Endothelial cell of umbilical vein (primary cell): Measurements from ENCODE around the gene ZNF609.

Source experiments
- EZH2 ChIP-seq: IDR thresholded peaks from 2 replicates; pipeline ENCODE4 v1.6.1; 2012; ENCODE audit warnings: borderline replicate concordance, low read depth, mild to moderate bottlenecking, moderate library complexity, low read length, inconsistent platforms; ENCODE audit not compliant: severe bottlenecking
- POLR2A ChIP-seq: IDR thresholded peaks from 2 replicates; pipeline ENCODE4 v1.6.1; 2012; ENCODE audit warnings: low read depth, mild to moderate bottlenecking, control low read depth, low read length
- TF ChIP-seq, protein P1 (sequence below), 2 donors: IDR thresholded peaks; 1 replicate in 1 of 2; 2 replicates in 1 of 2; pipeline ENCODE4 v1.5.1; 2011; ENCODE audit warnings: low read length in 2 of 2, mild to moderate bottlenecking in 2 of 2, moderate library complexity in 2 of 2, control low read depth in 1 of 2, inconsistent platforms in 1 of 2, low read depth in 1 of 2; ENCODE audit not compliant: insufficient read depth in 1 of 2; ENCODE audit errors: extremely low read depth in 1 of 2

DNA sequence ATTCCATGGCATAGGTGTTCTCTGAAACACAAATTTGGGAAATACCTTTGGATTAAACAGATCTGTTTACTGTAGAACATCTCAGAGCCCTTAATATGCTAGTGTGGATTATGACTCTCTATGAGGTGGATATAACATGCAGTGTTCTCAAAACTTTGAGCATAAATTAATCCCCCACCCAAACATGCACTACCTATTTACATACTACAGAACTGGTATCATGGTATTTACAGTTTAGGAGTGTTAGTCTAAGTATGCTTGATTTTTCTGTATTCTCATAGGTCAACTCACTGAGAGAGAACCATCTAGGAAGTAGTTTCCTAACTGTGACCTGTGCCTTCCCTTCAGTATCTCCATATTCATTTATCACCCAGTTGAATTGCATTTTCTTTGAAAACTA lies 30.9 kb upstream of the ZNF609 start:
- TF ChIP-seq POLR2A (no peak), EZH2 (no peak)
- TF ChIP-seq, protein P1, sequence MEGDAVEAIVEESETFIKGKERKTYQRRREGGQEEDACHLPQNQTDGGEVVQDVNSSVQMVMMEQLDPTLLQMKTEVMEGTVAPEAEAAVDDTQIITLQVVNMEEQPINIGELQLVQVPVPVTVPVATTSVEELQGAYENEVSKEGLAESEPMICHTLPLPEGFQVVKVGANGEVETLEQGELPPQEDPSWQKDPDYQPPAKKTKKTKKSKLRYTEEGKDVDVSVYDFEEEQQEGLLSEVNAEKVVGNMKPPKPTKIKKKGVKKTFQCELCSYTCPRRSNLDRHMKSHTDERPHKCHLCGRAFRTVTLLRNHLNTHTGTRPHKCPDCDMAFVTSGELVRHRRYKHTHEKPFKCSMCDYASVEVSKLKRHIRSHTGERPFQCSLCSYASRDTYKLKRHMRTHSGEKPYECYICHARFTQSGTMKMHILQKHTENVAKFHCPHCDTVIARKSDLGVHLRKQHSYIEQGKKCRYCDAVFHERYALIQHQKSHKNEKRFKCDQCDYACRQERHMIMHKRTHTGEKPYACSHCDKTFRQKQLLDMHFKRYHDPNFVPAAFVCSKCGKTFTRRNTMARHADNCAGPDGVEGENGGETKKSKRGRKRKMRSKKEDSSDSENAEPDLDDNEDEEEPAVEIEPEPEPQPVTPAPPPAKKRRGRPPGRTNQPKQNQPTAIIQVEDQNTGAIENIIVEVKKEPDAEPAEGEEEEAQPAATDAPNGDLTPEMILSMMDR (IDR thresholded peaks at IDR 0.05; ENCODE audit: extremely low read depth in 1 of 2, insufficient read depth in 1 of 2, low read depth in 1 of 2, low read length in 2 of 2): no peak
